Measurements from ENCODE around the gene NAXE.

Gene NAXE

GRCh38 chr1:156583821-156584622 is 7.6 kb upstream of the NAXE start:
- peak; percentile 86 for ATAC-seq
- TF ChIP-seq ZNF70 (CRISPR knock-in tag; IDR thresholded peaks at IDR 0.05) (no peak), TSHZ2 (CRISPR knock-in tag; IDR thresholded peaks at IDR 0.05) (no peak), CSDC2 (CRISPR knock-in tag; IDR thresholded peaks at IDR 0.05) (no peak), ZNF8 (CRISPR knock-in tag; IDR thresholded peaks at IDR 0.05) (no peak), TCF4 (CRISPR knock-in tag; IDR thresholded peaks at IDR 0.05; ENCODE audit: borderline replicate concordance) (no peak), SNAI2 (CRISPR knock-in tag; IDR thresholded peaks at IDR 0.05) (no peak), ZNF565 (CRISPR knock-in tag; conservative IDR thresholded peaks at IDR 0.05; ENCODE audit: low read depth) (no peak), ARNTL (CRISPR knock-in tag; IDR thresholded peaks at IDR 0.05; ENCODE audit: borderline replicate concordance, low read depth) (no peak), RARB (CRISPR knock-in tag; IDR thresholded peaks at IDR 0.05) (no peak), GLIS3 (CRISPR knock-in tag; IDR thresholded peaks at IDR 0.05) (no peak), POU6F1 (CRISPR knock-in tag; IDR thresholded peaks at IDR 0.05; ENCODE audit: borderline replicate concordance, low read depth) (no peak), ZFP30 (CRISPR knock-in tag; IDR thresholded peaks at IDR 0.05) (no peak), ZFP3 (CRISPR knock-in tag; IDR thresholded peaks at IDR 0.05) (no peak), OSR1 (CRISPR knock-in tag; IDR thresholded peaks at IDR 0.05) (no peak)
- TF ChIP-seq, protein P1, sequence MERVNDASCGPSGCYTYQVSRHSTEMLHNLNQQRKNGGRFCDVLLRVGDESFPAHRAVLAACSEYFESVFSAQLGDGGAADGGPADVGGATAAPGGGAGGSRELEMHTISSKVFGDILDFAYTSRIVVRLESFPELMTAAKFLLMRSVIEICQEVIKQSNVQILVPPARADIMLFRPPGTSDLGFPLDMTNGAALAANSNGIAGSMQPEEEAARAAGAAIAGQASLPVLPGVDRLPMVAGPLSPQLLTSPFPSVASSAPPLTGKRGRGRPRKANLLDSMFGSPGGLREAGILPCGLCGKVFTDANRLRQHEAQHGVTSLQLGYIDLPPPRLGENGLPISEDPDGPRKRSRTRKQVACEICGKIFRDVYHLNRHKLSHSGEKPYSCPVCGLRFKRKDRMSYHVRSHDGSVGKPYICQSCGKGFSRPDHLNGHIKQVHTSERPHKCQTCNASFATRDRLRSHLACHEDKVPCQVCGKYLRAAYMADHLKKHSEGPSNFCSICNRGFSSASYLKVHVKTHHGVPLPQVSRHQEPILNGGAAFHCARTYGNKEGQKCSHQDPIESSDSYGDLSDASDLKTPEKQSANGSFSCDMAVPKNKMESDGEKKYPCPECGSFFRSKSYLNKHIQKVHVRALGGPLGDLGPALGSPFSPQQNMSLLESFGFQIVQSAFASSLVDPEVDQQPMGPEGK (CRISPR knock-in tag; IDR thresholded peaks at IDR 0.05; ENCODE audit: borderline replicate concordance), result no peak

DNA sequence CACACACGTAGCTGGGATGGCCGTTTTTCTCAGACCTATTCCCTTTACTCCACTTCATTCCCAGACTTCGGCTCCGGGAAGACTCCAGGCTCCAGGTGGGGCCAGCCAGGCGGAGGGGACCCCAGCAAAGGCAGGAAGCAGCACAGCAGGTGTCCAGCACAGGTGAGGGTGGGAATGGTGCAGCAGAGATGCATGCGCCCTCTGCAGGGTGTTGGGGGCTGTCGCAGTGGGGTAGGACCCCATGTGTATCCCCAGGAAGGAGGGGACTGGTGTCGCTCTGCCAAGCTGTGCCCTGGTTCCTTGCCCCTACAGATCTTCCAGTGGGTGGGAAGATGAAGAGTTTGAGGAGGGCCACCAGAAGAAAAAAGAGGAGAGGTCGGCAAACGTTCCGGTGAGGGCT is 6.8 kb upstream of the NAXE start:
- ATAC-seq, result peak; percentile 70
- TF ChIP-seq PPARA (CRISPR knock-in tag; IDR thresholded peaks at IDR 0.05; ENCODE audit: borderline replicate concordance) (no peak), BACH2 (CRISPR knock-in tag; IDR thresholded peaks at IDR 0.05; ENCODE audit: borderline replicate concordance) (no peak), POU6F1 (CRISPR knock-in tag; IDR thresholded peaks at IDR 0.05; ENCODE audit: borderline replicate concordance, low read depth) (no peak), TCF4 (CRISPR knock-in tag; IDR thresholded peaks at IDR 0.05; ENCODE audit: borderline replicate concordance) (no peak), ARNTL (CRISPR knock-in tag; IDR thresholded peaks at IDR 0.05; ENCODE audit: borderline replicate concordance, low read depth) (no peak), CSDC2 (CRISPR knock-in tag; IDR thresholded peaks at IDR 0.05) (no peak), ZC3H10 (CRISPR knock-in tag; IDR thresholded peaks at IDR 0.05) (no peak), OSR1 (CRISPR knock-in tag; IDR thresholded peaks at IDR 0.05) (no peak), ISL1 (CRISPR knock-in tag; IDR thresholded peaks at IDR 0.05) (no peak), SNAI2 (CRISPR knock-in tag; IDR thresholded peaks at IDR 0.05) (no peak), TOX (CRISPR knock-in tag; IDR thresholded peaks at IDR 0.05; ENCODE audit: borderline replicate concordance) (no peak), ZFP30 (CRISPR knock-in tag; IDR thresholded peaks at IDR 0.05) (no peak), GLIS3 (CRISPR knock-in tag; IDR thresholded peaks at IDR 0.05) (no peak), TSHZ2 (CRISPR knock-in tag; IDR thresholded peaks at IDR 0.05) (no peak), ZNF70 (CRISPR knock-in tag; IDR thresholded peaks at IDR 0.05) (no peak)
- TF ChIP-seq, protein P2, sequence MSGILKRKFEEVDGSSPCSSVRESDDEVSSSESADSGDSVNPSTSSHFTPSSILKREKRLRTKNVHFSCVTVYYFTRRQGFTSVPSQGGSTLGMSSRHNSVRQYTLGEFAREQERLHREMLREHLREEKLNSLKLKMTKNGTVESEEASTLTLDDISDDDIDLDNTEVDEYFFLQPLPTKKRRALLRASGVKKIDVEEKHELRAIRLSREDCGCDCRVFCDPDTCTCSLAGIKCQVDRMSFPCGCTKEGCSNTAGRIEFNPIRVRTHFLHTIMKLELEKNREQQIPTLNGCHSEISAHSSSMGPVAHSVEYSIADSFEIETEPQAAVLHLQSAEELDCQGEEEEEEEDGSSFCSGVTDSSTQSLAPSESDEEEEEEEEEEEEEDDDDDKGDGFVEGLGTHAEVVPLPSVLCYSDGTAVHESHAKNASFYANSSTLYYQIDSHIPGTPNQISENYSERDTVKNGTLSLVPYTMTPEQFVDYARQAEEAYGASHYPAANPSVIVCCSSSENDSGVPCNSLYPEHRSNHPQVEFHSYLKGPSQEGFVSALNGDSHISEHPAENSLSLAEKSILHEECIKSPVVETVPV (CRISPR knock-in tag; IDR thresholded peaks at IDR 0.05), result no peak
- TF ChIP-seq, protein P3, sequence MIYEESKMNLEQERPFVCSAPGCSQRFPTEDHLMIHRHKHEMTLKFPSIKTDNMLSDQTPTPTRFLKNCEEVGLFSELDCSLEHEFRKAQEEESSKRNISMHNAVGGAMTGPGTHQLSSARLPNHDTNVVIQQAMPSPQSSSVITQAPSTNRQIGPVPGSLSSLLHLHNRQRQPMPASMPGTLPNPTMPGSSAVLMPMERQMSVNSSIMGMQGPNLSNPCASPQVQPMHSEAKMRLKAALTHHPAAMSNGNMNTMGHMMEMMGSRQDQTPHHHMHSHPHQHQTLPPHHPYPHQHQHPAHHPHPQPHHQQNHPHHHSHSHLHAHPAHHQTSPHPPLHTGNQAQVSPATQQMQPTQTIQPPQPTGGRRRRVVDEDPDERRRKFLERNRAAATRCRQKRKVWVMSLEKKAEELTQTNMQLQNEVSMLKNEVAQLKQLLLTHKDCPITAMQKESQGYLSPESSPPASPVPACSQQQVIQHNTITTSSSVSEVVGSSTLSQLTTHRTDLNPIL (CRISPR knock-in tag; IDR thresholded peaks at IDR 0.05; ENCODE audit: low read depth), result no peak
- TF ChIP-seq, protein P1 (CRISPR knock-in tag; IDR thresholded peaks at IDR 0.05; ENCODE audit: borderline replicate concordance), result no peak

All from SK-N-SH treated with all-trans-retinoic acid at 6 μM for 48 hours (cell line).